HepG2 (cell line): ENCODE measurements around the gene EPHA3. TPM values are rescaled to one million over a fixed set of nuclear protein-coding genes. Genes with fewer than 3 reads are reported as not detected.

ENCODE experiments used
- ATAC-seq: fragments of 200-7000 bp; cut with Tn5 transposase; 3 replicates; pipeline ENCODE4 v1.9.1; 2020; ENCODE audit warnings: mild to moderate bottlenecking, moderate library complexity
- BruUV-seq: library from RNA; stranded (reverse); fragments of 400-500 nt; replicated peaks from 2 replicates; lab custom pipeline; 2021; lab: Mats Ljungman, UMichigan
- CTCF ChIA-PET: fragments of 300-600 bp; formaldehyde crosslinking; extraction: SDS; loops from one replicate; lab custom pipeline; 2021; ENCODE audit warnings: low total read pairs, inconsistent platforms, low intra/inter-chr PET ratio; lab: Yijun Ruan, JAX
- POLR2A ChIA-PET: fragments of 350-600 bp; sonication (Branson Sonifier 250); formaldehyde crosslinking; loops from one replicate; lab custom pipeline; 2020; ENCODE audit warnings: antibody characterized with exemption, inconsistent platforms; lab: Yijun Ruan, JAX
- DNase-seq: peaks from one replicate; pipeline ENCODE4 v3.0.0-alpha.2; 2015; ENCODE audit warnings: low spot score
- FAIRE-seq: peaks from 3 replicates; lab custom pipeline; 2011; peaks lifted over from hg19 to GRCh38; lab: Jason Lieb, UNC
- H2AFZ ChIP-seq: one replicate; pipeline ENCODE4 v1.6.1; 2011; ENCODE audit warnings: low read length, inconsistent platforms
- H3K27ac ChIP-seq: fragments of 300-600 bp; 3 replicates; pipeline ENCODE4 v1.8.0; 2011; ENCODE audit warnings: mixed run types, mild to moderate bottlenecking, mixed read lengths, low read length, inconsistent platforms; ENCODE audit not compliant: insufficient read depth; ENCODE audit errors: extremely low read length
- H3K27me3 ChIP-seq, 2 experiments: fragments of 200-600 bp in 1 of 2; 2 replicates in 1 of 2; 3 replicates in 1 of 2; pipeline versions ENCODE4 v1.6.0 to v1.8.0; 2011; ENCODE audit warnings: low read length in 2 of 2, mild to moderate bottlenecking in 2 of 2, moderate library complexity in 2 of 2, inconsistent platforms in 1 of 2; ENCODE audit not compliant: insufficient read depth in 2 of 2, control insufficient read depth in 1 of 2
- H3K36me3 ChIP-seq, 2 experiments: fragments of 200-600 bp in 1 of 2; replicated peaks in 1 of 2; 2 replicates in 1 of 2; 3 replicates in 1 of 2; pipeline versions ENCODE4 v1.5.1 to v1.8.0; 2011; ENCODE audit warnings: low read length in 2 of 2, inconsistent platforms in 1 of 2; ENCODE audit not compliant: insufficient read depth in 2 of 2, control insufficient read depth in 1 of 2
- H3K4me1 ChIP-seq: 2 replicates; pipeline ENCODE4 v1.5.1; 2012; ENCODE audit warnings: low read length, inconsistent platforms; ENCODE audit not compliant: insufficient read depth
- H3K4me2 ChIP-seq: 2 replicates; pipeline ENCODE4 v1.6.0; 2011; ENCODE audit warnings: low read depth, low read length, inconsistent platforms
- H3K4me3 ChIP-seq, 3 experiments: fragments of 200-600 bp in 1 of 3; sonication (generic), shearing (Covaris generic) in 1 of 3; replicated peaks in 1 of 3; 2 replicates each; pipeline ENCODE4 v1.5.1; 2011 to 2016; ENCODE audit warnings: low read length in 3 of 3, inconsistent platforms in 2 of 3, low read depth in 2 of 3, mild to moderate bottlenecking in 2 of 3, control low read depth in 1 of 3, mixed read lengths in 1 of 3; ENCODE audit not compliant: insufficient read depth in 1 of 3
- H3K79me2 ChIP-seq: one replicate; pipeline ENCODE4 v1.6.1; 2011; ENCODE audit warnings: low read length, inconsistent platforms; ENCODE audit not compliant: insufficient read depth
- H3K9ac ChIP-seq: 2 replicates; pipeline ENCODE4 v1.6.0; 2011; ENCODE audit warnings: mild to moderate bottlenecking, low read depth, low read length, inconsistent platforms; ENCODE audit not compliant: insufficient read depth
- H3K9me3 ChIP-seq: 2 replicates; pipeline ENCODE4 v1.5.1; 2012; ENCODE audit warnings: mild to moderate bottlenecking, low read length
- H4K20me1 ChIP-seq: 2 replicates; pipeline ENCODE4 v1.6.0; 2011; ENCODE audit warnings: inconsistent platforms, mild to moderate bottlenecking, low read length, moderate library complexity; ENCODE audit not compliant: insufficient read depth
- FOXC1 ChIP-seq: sonication (generic); formaldehyde crosslinking; IDR thresholded peaks from 2 replicates; pipeline ENCODE4 v1.8.0; 2022; ENCODE audit warnings: mild to moderate bottlenecking, missing genetic modification reagents, borderline replicate concordance
- FOXJ3 ChIP-seq: sonication (generic); formaldehyde crosslinking; IDR thresholded peaks from 2 replicates; pipeline ENCODE4 v1.4.0; 2020; ENCODE audit warnings: missing genetic modification reagents, mild to moderate bottlenecking, borderline replicate concordance
- JUNB ChIP-seq: sonication (generic); formaldehyde crosslinking; IDR thresholded peaks from 2 replicates; pipeline ENCODE4 v1.8.0; 2022; ENCODE audit warnings: missing genetic modification reagents, mild to moderate bottlenecking, borderline replicate concordance
- MTF1 ChIP-seq: sonication (generic); formaldehyde crosslinking; IDR thresholded peaks from 2 replicates; pipeline ENCODE4 v1.5.0; 2020; ENCODE audit warnings: missing genetic modification reagents
- REXO4 ChIP-seq: sonication (generic); formaldehyde crosslinking; IDR thresholded peaks from 2 replicates; pipeline ENCODE4 v1.8.0; 2022; ENCODE audit warnings: missing genetic modification reagents, mild to moderate bottlenecking, borderline replicate concordance
- TEAD2 ChIP-seq: sonication (generic); formaldehyde crosslinking; IDR thresholded peaks from 2 replicates; pipeline ENCODE4 v1.9.0; 2021; ENCODE audit warnings: missing genetic modification reagents
- ZNF333 ChIP-seq: sonication (generic); formaldehyde crosslinking; IDR thresholded peaks from 2 replicates; pipeline ENCODE4 v1.4.0; 2020; ENCODE audit warnings: mild to moderate bottlenecking, missing genetic modification reagents, borderline replicate concordance
- ZNF577 ChIP-seq: sonication (generic); formaldehyde crosslinking; IDR thresholded peaks from 2 replicates; pipeline ENCODE4 v1.4.0; 2020; ENCODE audit warnings: mild to moderate bottlenecking, low read depth, missing genetic modification reagents, borderline replicate concordance
- ZSCAN29 ChIP-seq: sonication (generic); formaldehyde crosslinking; conservative IDR thresholded peaks from 2 replicates; pipeline ENCODE4 v1.4.0; 2020; ENCODE audit warnings: mild to moderate bottlenecking, missing genetic modification reagents
- WGBS: methylation state at CpG from one replicate; pipeline ENCODE4 v1.1.6; 2017; ENCODE audit warnings: low lambda C conversion rate; 5-methylcytosine and 5-hydroxymethylcytosine counted together
- in situ Hi-C: cut with HindIII; loops from 2 replicates; pipeline ENCODE4 v1.10.0; 2017; ENCODE audit warnings: low pct_unique_long_range_greater_than_20kb; ENCODE audit not compliant: extremely low pct_ligation_motif_present
- intact Hi-C: fragments of 100-400 bp; cut with micrococcal nuclease; formaldehyde crosslinking; loops from one replicate; pipeline ENCODE4 v1.10.0; 2022; ENCODE audit not compliant: unreplicated experiment
- polyA plus RNA-seq, 8 experiments: library from polyadenylated mRNA; depleted of rRNA in 3 of 8; stranded (reverse) in 7 of 8; unstranded in 1 of 8; fragments of >200 nt; fragmentation: Illumina TruSeq in 4 of 8; extraction: Trizol in 4 of 8; gene quantifications; 2 replicates each; pipeline versions ENCODE4 v1.2.1 to v1.2.3, GENCODE V29; 2011 to 2016; ENCODE audit warnings: low read depth in 4 of 8, missing spikeins in 1 of 8, mixed read lengths in 1 of 8; ENCODE audit not compliant: insufficient read depth in 1 of 8
- total RNA-seq, 5 experiments: library from RNA; depleted of rRNA; stranded (reverse); fragments of >200 nt; fragmentation: Illumina TruSeq; extraction: Trizol; gene quantifications; 2 replicates each; pipeline ENCODE4 v1.2.3, GENCODE V29; 2016; ENCODE audit warnings: low read depth in 1 of 5
- TF ChIP-seq, protein P1 (sequence below): sonication (generic); formaldehyde crosslinking; conservative IDR thresholded peaks from 2 replicates; pipeline ENCODE4 v1.4.0; 2020; ENCODE audit warnings: missing genetic modification reagents
- TF ChIP-seq, protein P2 (sequence below): sonication (generic); formaldehyde crosslinking; IDR thresholded peaks from 2 replicates; pipeline ENCODE4 v1.9.0; 2022; ENCODE audit warnings: missing genetic modification reagents, mild to moderate bottlenecking, borderline replicate concordance
- TF ChIP-seq, protein P3 (sequence below), 2 experiments: sonication (generic) in 1 of 2; formaldehyde crosslinking in 1 of 2; IDR thresholded peaks; 2 replicates each; pipeline versions ENCODE4 v1.4.0 to v1.6.1; 2016 to 2020; ENCODE audit warnings: borderline replicate concordance in 1 of 2, low read depth in 1 of 2, mild to moderate bottlenecking in 1 of 2, missing genetic modification reagents in 1 of 2

Gene EPHA3
- total and polyA plus RNA-seq, 2 of the 13 experiments (the other 11 are each of a cell fraction or from before 2014, with no cell fraction given), result 0.01 TPM; not detected in 1

DNA sequence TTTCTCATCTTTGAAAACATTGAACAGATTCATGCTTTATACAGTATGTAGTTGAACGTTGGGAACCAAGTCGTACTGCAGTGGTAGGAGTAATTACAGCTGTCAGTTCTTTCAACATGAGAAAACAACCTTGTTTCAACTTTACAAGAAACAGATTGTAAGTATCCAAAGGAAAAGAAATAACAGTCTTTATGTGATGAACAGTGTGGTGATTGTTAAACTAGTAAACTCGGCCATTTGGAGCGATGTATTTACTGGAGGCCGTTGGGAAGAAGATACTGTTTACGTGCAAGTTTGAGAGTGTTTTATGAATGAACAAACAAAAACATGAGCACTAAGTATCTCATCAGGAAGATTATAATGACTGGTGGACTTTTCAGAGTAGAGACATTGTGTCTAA is 48.4 kb downstream of the EPHA3 start (continued):
- TF ChIP-seq, protein P1, sequence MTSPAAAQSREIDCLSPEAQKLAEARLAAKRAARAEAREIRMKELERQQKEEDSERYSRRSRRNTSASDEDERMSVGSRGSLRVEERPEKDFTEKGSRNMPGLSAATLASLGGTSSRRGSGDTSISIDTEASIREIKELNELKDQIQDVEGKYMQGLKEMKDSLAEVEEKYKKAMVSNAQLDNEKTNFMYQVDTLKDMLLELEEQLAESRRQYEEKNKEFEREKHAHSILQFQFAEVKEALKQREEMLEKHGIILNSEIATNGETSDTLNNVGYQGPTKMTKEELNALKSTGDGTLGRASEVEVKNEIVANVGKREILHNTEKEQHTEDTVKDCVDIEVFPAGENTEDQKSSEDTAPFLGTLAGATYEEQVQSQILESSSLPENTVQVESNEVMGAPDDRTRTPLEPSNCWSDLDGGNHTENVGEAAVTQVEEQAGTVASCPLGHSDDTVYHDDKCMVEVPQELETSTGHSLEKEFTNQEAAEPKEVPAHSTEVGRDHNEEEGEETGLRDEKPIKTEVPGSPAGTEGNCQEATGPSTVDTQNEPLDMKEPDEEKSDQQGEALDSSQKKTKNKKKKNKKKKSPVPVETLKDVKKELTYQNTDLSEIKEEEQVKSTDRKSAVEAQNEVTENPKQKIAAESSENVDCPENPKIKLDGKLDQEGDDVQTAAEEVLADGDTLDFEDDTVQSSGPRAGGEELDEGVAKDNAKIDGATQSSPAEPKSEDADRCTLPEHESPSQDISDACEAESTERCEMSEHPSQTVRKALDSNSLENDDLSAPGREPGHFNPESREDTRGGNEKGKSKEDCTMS (CRISPR knock-in tag), result no peak
- TF ChIP-seq ZSCAN29 (CRISPR knock-in tag), result no peak
- TF ChIP-seq, protein P2, sequence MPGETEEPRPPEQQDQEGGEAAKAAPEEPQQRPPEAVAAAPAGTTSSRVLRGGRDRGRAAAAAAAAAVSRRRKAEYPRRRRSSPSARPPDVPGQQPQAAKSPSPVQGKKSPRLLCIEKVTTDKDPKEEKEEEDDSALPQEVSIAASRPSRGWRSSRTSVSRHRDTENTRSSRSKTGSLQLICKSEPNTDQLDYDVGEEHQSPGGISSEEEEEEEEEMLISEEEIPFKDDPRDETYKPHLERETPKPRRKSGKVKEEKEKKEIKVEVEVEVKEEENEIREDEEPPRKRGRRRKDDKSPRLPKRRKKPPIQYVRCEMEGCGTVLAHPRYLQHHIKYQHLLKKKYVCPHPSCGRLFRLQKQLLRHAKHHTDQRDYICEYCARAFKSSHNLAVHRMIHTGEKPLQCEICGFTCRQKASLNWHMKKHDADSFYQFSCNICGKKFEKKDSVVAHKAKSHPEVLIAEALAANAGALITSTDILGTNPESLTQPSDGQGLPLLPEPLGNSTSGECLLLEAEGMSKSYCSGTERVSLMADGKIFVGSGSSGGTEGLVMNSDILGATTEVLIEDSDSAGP, result no peak
- TF ChIP-seq MTF1 (CRISPR knock-in tag), result no peak
- no peak for TF ChIP-seq REXO4 (CRISPR knock-in tag)
- TF ChIP-seq, all 625 proteins: peak for 0

DNA sequence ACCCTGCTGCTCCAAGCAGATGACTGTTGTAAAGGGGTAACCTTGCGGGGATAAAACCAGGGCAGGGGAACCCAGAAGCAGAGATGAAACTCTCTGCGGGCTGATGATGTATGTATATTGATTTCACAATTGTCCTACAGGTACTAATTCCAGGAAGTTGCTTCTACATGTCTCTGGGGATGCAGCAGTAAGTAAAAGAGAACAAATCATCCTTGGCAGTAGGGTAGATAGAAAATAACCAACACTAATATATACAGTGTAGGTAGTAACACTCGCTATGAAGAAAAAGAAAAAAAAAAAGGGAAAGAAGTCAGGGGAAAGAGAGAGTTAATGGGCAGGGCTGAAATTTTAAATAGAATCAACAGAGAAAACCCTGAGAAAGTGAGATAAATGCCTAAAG is 50.2 kb downstream of the EPHA3 start:
- intact Hi-C loops, result no loop called here
- Histone ChIP-seq H3K9ac (no peak overlapping the region), H2AFZ (no peak overlapping the region), H3K27ac (no peak overlapping the region), H4K20me1 (no peaks in the 10 kb centered on the region), H3K4me1 (no peaks in the 10 kb centered on the region), H3K4me3 (no peak overlapping the region), H3K27me3 (no peaks in the 10 kb centered on the region), H3K4me2 (no peak overlapping the region), H3K9me3 (no peaks in the 10 kb centered on the region), H3K36me3 (no peaks in the 10 kb centered on the region), H3K79me2 (no peaks in the 10 kb centered on the region)
- no peak for FAIRE-seq
- DNase-seq, result no peak
- no peak for ATAC-seq
- 3% methylated on average over 3 of the region's 3 CpGs for WGBS
- BruUV-seq, result no TSS peak
- ChIA-PET POLR2A (no interaction called here), CTCF (no interaction called here)
- in situ Hi-C loops, result no loop called here
- TF ChIP-seq FOXC1 (CRISPR knock-in tag) (no peak), FOXJ3 (CRISPR knock-in tag) (no peak), ZNF577 (no peak), TEAD2 (CRISPR knock-in tag) (no peak), JUNB (no peak), ZNF333 (CRISPR knock-in tag) (no peak)
- TF ChIP-seq, protein P3, sequence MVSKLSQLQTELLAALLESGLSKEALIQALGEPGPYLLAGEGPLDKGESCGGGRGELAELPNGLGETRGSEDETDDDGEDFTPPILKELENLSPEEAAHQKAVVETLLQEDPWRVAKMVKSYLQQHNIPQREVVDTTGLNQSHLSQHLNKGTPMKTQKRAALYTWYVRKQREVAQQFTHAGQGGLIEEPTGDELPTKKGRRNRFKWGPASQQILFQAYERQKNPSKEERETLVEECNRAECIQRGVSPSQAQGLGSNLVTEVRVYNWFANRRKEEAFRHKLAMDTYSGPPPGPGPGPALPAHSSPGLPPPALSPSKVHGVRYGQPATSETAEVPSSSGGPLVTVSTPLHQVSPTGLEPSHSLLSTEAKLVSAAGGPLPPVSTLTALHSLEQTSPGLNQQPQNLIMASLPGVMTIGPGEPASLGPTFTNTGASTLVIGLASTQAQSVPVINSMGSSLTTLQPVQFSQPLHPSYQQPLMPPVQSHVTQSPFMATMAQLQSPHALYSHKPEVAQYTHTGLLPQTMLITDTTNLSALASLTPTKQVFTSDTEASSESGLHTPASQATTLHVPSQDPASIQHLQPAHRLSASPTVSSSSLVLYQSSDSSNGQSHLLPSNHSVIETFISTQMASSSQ (IDR thresholded peaks at IDR 0.05; ENCODE audit: low read depth), result no peak
- TF ChIP-seq, protein P3 (CRISPR knock-in tag; IDR thresholded peaks at IDR 0.05; ENCODE audit: borderline replicate concordance), result no peak
